Measurements from ENCODE around the gene SLC25A11. TPM values are rescaled to one million over a fixed set of nuclear protein-coding genes. Genes with fewer than 3 reads are reported as not detected.

Gene SLC25A11, protein sequence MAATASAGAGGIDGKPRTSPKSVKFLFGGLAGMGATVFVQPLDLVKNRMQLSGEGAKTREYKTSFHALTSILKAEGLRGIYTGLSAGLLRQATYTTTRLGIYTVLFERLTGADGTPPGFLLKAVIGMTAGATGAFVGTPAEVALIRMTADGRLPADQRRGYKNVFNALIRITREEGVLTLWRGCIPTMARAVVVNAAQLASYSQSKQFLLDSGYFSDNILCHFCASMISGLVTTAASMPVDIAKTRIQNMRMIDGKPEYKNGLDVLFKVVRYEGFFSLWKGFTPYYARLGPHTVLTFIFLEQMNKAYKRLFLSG
- total RNA-seq = 246 TPM
- long read RNA-seq, transcript SLC25A11-201 (8 exons, 1,897 nt) = major isoform, 527 of 645 reads
- long read RNA-seq, transcript SLC25A11-204 (6 exons, 2,176 nt) = minor isoform, 5 of 645 reads
- long read RNA-seq, partial matches to known transcripts = 15 of 645 reads
- long read RNA-seq, other reads (novel, unspliced or antisense) = 96 of 645 reads

GRCh38 chr17:4939796-4940554, at the start of gene SLC25A11, which contains the start of gene RNF167:
TSS of gene SLC25A11 (minus strand) at chr17:4940046. CDS start at chr17:4939910, 136 bp downstream.
TSS of gene RNF167 (plus strand) at chr17:4940268. CDS start at chr17:4940910, 642 bp downstream.
- ATAC-seq (peak; percentile 94), DNase-seq (peak; percentile 96)
- intact Hi-C loops (cut with micrococcal nuclease) = no loop called here

GRCh38 chr17:4987767-4988567, 48.1 kb upstream of the SLC25A11 start:
- DNase-seq (peak; percentile 55), ATAC-seq (peak; percentile 29)
- intact Hi-C loops (cut with micrococcal nuclease) = no loop called here

- ATAC-seq (peak; percentile 96), DNase-seq (peak; percentile 96)
- intact Hi-C loops (cut with micrococcal nuclease) = no loop called here
These were observed 47.3 kb upstream of the SLC25A11 start, which contains the start of gene CAMTA2 for GRCh38 chr17:4986951-4987766. TSS of gene CAMTA2 (minus strand) at chr17:4987675. CDS start at chr17:4986222, 1,453 bp downstream.

- intact Hi-C loops (cut with micrococcal nuclease) = no loop called here
- no peak for ATAC-seq
- no peak for DNase-seq
These were observed 46.6 kb upstream of the SLC25A11 start for GRCh38 chr17:4986403-4986802.

GRCh38 chr17:4982305-4982704, 42.5 kb upstream of the SLC25A11 start:
- intact Hi-C loops (cut with micrococcal nuclease) = no loop called here
- DNase-seq = no peak
- ATAC-seq = no peak

DNA sequence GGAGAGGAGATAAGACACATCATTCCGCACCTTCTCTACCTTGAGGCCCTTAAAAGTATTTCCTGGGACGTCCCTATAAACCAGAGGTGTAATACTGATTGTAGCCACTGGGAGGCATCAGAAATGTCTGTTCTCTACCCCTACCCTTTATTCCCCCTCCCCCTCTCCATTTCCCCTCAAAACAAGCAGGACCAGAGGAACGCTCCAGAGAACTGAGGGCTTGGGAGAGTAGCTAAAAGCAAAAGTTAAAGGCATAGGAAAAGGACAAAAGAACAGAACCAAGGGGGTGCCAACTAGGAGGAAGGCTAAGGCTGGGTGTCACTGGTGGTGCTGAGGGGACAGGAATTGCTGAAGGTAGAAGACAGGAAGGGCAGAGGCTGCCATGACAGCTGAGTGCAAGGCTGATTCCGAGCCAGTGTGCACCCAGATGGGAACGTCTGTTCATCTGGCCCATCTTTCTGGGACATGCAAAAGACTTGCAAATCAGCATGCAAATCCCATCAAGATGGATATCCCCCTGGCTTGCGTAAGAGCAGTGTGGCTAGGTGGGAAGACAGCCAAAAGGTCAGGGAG, 40.9 kb upstream of the SLC25A11 start:
- ATAC-seq (peak; percentile 57), DNase-seq (no peak)
- intact Hi-C loops (cut with micrococcal nuclease) = no loop called here

DNA sequence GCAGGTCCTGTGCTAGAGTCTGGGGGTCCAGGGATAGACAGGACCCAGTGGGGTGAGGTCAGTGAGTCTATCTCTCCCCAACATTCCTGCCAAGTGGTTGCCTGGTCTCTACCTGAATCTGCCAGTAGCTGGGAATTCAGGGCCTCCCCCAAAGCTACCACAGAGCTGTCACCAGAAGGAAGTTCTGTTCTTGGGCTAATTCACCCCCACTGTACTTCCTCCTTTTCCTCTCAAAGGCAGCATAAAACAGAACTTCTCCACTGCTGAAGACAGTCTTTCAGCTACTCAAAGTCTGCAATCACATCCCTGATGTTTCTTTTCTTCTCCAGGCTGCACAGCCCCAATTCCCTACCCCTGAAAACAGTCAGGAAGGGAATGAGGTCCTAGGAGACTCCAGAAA, 38.9 kb upstream of the SLC25A11 start:
- ATAC-seq (no peak), DNase-seq (no peak)
- intact Hi-C loops (cut with micrococcal nuclease) = no loop called here

- peak; percentile 88 for ATAC-seq
- DNase-seq = peak; percentile 69
These were observed 34.3 kb upstream of the SLC25A11 start for GRCh38 chr17:4974115-4974670.

GRCh38 chr17:4973256-4974114, 33.6 kb upstream of the SLC25A11 start:
- DNase-seq (no peak), ATAC-seq (no peak)
- intact Hi-C loops (cut with micrococcal nuclease) = no loop called here

More at GRCh38 chr17:4974115-4974670, 34.3 kb upstream of the SLC25A11 start:
- intact Hi-C loops (cut with micrococcal nuclease) = no loop called here

DNA sequence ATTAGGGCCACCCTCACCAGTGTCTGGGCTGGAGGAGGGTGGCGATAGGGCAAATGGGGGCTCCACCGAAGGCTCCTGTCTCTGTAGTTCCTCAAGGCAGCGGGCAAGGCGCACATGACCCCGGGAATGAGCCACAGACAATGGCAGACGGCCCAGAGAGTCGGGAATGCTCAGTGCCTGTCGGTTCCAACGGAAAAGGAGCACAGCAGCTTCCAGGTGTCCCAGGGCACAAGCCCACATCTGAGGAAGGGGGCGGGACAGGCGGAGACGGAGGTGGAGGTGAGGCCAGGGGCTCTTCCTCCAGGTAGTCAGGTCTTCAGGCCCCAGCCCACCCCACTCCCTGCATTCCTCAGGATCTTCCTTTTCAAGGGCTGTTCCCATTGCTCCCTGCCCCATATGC, 32.9 kb upstream of the SLC25A11 start:
- DNase-seq (no peak), ATAC-seq (no peak)
- intact Hi-C loops (cut with micrococcal nuclease) = no loop called here

GRCh38 chr17:4972322-4972721, 32.5 kb upstream of the SLC25A11 start:
- DNase-seq = no peak
- no peak for ATAC-seq
- intact Hi-C loops (cut with micrococcal nuclease) = no loop called here

GRCh38 chr17:4971826-4972225, 32.0 kb upstream of the SLC25A11 start:
- intact Hi-C loops (cut with micrococcal nuclease) = no loop called here
- DNase-seq (no peak), ATAC-seq (no peak)

GRCh38 chr17:4970273-4970672, 30.4 kb upstream of the SLC25A11 start:
- no peak for ATAC-seq
- no peak for DNase-seq
- intact Hi-C loops (cut with micrococcal nuclease) = no loop called here

DNA sequence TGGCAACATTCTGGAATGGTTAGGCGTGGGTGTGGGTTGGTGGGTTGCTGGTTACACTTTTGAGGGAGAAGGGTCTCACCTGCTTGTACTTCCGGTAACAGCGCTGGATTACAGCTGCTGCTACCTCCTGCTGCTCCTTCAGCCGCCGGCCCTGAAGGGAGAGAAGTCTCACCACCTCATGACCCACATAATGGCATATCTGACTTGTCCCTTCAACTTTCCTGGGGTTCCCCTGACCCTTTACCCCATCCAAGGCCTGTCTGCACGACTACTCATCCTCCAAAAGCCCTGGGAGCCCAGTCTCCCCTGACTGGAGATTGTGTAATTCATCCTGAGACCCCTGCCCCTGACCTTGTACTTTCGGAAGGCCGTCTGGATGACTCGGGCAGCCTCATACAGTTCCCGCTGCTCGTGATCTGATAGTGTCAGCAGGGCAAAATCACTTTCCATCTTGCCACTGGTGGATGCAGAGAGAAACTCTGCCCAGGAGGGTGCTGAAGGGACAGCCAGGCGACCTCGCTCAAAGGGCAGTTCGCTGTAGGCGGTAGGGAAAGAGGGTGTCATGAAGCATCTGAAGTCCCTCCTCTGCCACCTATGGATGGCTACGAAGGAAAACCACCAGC, 29.8 kb upstream of the SLC25A11 start:
- DNase-seq = no peak
- intact Hi-C loops (cut with micrococcal nuclease) = no loop called here
- ATAC-seq = no peak

- intact Hi-C loops (cut with micrococcal nuclease) = no loop called here
- ATAC-seq (no peak), DNase-seq (peak; percentile 60)
These were observed 29.3 kb upstream of the SLC25A11 start for GRCh38 chr17:4969047-4969550.

GRCh38 chr17:4968486-4969046, 28.7 kb upstream of the SLC25A11 start:
- DNase-seq (peak; percentile 52), ATAC-seq (no peak)
- intact Hi-C loops (cut with micrococcal nuclease) = no loop called here

Measured in left ventricle myocardium superior (tissue), 1 donor.